GM21390 (cell line): ENCODE measurements around the gene PIK3R3.

Source experiments
- ATAC-seq: cut with Tn5 transposase; IDR thresholded peaks from one replicate; pipeline ENCODE4 v1.9.1; 2021; ENCODE audit not compliant: unreplicated experiment

PIK3R3 gene

DNA sequence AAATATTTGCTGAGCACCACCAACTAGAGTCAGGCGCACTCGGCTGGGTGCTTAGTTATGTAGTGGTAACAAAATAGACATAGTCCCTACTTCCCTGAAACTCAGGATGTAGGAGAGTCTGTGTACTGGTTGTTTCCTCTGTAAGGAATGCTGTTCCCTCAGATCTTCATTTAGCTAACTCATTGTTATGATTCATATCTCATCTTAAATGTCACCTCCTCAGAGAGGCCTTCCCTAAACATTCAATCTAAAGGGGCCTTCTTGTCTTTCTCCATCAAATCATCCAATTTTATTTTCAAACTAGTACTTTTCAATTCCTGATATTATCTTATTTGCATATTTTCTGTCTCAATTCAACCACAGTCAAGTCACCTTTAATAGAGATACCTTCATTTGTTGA, 132.9 kb downstream of the PIK3R3 start:
- ATAC-seq, result no peak

- no peak for ATAC-seq
These were observed 134.3 kb downstream of the PIK3R3 start for GRCh38 chr1:45998020-45998617.

- no peak for ATAC-seq
These were observed 137.1 kb downstream of the PIK3R3 start for GRCh38 chr1:45995298-45995697.

- ATAC-seq, result no peak
These were observed 138.0 kb downstream of the PIK3R3 start for GRCh38 chr1:45994423-45994822.
